HG03025 (cell line): ENCODE results near the gene CFAP74.

Experiments
- ATAC-seq: cut with Tn5 transposase; IDR thresholded peaks from one replicate; pipeline ENCODE4 v1.9.1; 2021; ENCODE audit warnings: mild to moderate bottlenecking, moderate library complexity; ENCODE audit not compliant: unreplicated experiment, low FRiP score

The CFAP74 gene

DNA sequence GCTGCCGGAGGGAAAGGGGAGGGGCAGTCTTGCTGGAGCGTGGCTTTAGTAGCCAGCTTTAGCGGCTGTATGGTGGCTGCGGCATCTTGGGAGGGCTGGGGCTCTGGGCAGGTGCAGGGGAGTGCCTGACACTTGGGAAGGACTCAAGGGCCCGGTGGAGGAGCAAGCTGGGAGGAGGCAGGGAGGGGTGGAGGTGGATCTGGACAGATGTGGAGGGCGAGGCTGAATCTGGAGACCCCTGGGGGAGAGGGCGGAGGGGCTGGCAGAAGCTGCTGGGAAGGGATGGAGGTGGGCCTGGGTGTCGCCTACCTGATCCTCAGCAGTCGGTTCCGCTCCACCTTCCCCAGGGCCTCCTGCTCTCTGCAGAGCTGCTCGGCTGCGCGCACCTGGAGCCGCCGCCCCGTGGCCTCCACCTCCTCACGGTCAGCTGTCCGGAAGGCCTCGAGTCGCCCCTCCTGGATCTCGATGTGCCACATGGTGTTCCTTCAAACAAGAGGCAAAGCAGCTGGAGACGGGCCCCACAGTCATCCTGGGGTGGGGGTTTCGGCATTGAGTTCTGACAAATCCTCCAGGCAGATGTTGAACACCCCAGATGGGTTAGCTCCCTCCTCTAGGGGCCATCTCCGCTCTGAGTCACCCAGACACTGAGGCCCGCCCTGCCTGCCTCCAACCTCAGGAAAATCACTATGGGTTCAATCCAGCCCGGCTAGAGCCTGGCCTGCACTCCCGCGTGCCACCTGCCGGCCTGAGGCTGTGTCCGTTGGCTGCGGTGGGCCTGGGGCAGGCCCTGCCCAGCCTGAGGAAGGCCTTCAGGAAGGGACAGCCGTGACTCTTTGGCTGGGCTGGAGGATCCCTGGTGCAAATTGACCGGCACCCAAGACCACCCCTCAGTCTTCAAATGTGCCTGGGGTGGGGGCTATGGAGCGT, 29.6 kb downstream of the CFAP74 start:
- no peak for ATAC-seq

DNA sequence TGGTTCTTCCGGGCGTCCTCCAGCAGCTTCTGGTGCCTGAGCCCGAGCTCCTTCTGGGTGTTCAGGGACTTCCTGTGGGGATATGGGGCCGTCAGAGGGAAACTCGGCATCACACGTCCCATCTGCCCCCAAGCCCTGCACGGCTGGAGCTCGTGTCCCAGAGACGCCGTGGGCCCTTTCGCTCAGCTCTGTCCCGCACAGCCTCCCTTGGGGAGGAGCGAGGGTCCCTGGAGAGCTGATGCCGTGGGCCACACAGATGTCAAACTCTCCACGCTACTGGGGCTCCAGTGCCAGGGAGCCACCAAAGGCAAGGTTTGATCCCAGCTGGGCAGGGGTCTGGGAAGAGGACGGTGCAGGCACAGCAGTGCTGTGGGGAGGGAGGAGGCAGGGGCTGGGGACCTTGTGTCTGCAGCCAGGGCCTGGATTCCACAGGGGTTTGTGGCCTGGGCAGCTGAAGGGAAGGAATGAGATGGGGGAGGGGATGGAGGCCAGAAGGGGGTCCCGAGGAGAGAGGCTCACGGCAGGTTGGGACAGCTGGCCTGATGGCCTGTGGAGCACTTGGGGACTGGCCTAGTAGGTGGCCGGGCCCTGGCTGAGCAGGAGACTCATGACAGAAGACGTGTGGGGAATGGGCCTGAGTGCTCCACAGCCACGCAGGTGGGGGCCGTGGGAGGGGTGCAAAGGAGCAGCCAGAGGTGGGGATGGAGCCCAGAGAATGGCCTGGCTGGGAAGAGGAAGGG, 30.4 kb downstream of the CFAP74 start:
- no peak for ATAC-seq

DNA sequence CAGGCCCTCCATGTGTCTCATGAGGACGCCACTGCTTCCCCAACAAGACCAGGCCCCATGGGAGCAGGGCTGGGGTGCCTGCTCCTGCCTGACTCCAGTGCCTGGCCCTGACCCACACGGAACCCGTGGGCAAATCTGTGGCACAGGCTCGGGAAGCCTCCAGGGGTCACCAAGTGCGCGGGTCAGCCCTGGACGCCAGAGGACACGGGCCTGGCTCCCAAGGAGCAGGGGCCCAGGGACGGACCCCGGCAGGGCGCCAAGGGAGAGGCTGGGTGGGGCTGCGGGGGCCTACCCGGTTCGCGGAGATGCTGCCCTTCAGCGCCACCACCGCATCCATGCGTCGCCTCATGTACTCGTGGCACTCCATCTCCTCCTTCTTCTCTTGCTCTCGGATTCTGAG, 31.9 kb downstream of the CFAP74 start:
- ATAC-seq = no peak

DNA sequence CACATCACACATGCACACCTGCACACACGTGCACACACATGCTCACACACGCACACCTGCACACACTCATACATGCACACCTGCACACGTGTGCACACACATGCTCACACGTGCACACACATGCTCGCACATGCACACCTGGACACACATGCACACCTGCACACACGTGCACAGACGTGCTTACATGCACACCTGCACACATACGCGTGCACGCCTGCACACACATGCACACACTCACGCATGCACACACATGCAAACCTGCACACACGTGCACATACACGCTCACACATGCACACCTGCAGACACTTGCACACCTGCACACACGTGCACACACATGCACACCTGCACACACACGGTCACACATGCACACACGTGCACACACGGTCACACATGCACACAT, 32.6 kb downstream of the CFAP74 start:
- ATAC-seq = no peak

DNA sequence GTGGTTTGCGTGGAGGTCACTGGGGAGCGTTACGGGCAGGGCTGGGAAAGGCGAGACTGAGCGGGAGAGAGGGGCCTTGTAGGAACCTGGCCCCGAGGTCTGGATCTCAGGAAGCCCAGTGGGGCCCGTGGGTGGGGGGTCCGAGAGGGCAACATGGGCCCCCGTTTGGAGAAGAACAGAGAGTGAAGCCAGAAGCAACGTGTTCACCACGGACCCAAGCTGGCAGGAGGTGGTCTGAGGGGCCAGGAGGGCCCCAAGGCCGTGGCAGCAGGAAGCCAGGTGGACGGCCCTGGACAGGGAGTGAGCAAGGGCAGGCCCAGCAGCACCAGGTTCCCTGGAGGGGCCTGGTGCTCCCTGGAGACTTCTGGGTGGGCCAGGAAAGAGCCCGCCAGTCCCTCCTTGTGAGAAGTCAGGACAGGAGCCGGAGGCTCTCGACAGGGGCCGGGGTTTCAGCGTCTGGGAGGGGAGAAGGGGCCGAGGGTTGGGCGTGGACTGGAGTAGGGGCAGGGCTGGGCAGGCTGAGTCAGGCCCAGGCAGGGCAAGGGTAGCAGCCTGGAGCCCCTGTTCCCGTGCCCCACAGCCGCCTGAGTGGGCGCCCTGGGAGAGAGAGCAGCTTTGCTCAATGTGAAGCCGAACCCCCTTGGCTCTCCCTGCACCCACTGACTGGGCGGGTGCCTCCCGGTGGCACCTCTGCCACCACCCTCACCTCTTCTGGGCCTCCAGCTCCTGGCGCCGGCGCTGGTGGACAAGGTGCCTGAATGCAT, 33.5 kb downstream of the CFAP74 start:
- ATAC-seq = no peak

DNA sequence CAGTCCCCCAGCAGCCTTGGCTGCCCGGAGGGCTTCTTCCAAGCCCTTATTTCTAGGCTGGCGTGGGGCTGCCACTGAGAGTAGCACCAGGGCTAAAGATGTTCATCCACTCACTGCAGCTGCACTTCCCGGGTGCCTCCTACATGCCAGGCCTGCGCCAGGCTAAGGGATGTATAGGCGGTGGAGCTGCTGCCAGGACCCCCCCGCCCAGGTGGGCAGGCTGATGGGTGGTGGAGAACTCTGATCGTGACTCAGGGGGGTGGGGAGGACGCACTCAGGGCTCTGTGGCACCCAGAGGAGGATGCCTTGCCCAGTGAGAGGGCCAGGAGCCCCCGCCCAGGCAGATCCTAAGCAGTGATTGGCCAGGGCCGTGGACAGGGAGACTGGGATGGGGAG, 34.1 kb downstream of the CFAP74 start:
- ATAC-seq = no peak

DNA sequence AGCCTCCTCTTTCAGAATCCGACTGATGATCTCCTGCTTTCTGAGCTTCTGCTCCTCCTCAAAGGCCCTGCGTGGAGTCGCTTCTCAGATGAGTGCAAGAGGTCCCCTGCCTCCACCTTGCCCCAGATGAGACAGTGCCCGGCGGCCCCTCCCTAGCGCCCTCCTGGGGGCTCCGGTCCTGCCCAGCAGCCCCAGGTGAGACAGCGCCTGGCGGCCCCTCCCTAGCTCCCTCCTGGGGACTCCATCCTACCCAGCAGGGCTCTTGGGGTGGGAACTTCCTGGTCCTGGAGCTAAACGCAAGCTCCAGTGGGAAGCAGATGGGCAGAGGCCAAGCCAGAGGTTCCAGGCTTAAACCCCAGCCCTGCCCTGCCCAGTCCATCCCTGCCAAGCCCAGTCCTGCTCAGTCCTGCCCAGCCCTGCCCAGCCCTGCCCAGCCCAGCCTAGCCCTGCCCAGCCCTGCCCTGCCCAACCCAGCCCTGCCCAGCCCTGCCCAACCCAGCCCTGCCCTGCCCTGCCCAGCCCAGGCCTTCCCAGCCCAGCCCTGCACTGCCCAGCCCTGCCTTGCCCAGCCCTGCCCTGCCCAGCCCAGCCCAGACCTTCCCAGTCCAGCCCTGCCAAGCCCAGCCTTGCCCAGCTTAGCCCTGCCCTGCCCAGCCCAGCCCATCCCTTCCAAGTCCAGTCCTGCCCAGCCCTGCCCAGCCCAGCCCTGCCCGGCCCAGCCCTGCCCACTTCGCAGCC, 34.6 kb downstream of the CFAP74 start:
- no peak for ATAC-seq

DNA sequence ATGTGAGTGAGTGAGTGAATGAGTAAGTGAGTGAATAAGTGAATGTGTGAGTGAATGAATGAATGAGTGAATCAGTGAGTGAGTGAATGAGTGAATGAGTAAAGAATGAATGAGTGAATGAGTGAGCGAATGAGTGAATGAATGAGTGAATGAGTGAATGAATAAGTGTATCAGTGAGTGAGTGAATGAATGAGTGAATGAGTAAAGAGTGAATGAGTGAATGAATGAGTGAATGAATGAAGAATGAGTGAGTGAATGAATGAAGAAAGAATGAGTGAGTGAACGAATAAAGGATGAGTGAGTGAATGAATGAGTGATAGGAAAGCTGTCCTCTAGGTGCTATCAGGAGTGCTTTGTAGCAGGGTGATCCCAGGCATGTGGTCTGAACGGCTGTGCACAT, 35.7 kb downstream of the CFAP74 start:
- ATAC-seq = no peak

DNA sequence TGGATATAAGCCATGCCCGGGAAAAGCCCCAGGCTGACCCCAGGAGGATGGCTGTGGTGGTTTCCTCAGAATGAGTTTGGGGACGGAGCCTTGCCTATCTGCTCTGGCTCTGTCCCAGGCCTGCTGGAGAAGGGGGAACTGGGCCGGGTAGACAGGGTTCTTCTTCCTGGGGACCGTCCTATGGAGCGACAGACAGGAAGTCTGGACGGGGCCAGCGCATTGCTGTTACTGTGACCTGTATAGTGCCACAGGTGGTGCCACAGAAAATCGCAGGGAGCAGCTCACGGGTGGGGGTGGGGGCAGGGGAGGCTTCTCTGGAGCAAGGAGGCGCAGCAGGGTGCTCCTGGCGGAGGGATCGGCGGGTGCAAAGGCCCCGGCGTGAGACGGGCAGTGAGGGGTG, 36.4 kb downstream of the CFAP74 start:
- ATAC-seq = no peak

DNA sequence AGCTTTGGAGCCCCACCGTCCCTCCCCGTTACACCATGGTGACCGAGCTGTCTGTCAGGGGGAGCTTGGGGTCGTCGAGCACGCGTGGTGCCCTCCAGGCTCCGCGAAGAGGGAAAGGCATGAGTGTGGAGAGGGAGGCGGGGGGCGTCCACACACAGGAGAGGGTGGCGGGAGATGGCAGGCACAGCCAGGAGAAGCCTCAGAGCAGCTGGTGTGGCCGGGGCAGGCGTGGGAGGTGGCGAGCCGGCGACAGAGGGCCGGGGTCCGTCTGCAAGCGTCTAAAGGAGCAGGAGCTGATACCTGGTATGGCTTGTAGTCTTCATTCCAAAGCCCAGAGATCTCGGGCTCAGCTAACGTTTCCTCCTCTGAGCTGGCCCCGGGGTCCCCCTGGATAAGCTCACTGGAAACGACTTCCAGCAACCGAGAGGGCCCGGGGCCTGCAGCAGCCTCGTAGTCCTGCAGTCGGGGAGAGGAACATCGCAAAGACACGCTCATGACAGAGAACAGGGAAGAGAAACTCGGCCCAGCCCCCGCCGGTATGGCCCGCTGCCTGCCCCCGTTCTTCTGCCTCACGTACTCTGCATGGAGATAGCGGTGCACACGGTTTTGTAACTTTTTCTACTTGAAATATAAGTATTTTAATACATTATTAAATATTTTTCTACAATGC, 37.4 kb downstream of the CFAP74 start:
- no peak for ATAC-seq

DNA sequence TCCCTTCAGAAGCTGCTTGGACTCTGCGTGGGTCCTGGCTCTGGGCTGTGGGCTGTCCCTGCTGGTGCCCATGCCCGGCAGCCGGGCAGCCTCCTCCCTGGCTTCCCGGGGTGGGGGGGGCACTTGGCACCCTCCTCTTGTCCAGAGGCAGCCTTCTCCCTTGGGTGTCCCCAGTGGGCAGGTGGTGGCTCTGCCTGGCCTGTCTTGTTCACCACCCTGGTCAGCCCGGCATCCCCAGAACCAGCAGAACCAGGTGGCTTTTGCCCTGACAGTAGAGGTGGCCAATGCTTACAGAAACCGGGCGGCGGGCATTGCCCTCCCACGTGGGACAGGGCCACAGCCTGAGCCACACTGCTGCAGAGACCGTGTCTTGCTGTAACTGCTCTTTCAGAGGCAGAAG, 38.0 kb downstream of the CFAP74 start:
- ATAC-seq = no peak

DNA sequence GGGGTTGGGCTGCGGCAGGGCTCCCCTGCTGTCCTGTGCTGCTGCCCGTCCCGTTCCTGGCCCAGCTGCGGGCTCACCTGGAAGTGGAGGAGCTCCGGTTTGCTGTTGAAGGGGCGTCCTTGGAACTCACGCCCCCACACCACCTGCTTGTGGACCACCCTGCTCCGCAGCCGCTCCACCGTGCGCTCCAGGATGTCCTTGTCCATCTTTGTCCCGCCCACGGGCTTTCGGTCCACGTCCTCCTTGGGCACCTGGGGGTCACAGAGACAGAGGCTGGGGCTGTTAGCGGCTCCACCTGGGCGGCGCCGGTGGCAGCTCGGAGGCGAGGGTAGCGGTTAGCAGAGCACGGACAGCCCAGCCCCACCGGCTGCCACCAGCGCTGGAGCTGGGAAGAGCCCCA, 38.8 kb downstream of the CFAP74 start:
- ATAC-seq = no peak

DNA sequence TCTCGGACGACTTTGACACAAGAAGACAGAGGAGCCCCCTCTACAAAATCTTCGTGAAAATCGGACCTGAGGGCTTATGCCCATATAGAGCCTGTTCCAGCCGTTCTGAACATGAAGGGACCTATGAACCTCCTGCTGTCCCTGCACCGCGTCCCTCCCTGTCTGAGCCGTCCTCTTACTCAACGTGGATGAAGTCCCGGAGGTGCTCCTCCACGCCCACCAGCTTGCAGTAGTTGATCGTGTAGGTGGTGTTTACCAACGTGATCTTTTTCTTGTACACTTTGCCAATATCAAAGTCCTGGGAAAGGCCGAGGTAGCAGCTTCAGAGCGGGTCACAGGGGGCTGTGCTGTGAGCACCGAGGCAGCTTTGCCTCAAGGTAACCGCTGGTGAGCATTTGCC, 40.0 kb downstream of the CFAP74 start:
- no peak for ATAC-seq

DNA sequence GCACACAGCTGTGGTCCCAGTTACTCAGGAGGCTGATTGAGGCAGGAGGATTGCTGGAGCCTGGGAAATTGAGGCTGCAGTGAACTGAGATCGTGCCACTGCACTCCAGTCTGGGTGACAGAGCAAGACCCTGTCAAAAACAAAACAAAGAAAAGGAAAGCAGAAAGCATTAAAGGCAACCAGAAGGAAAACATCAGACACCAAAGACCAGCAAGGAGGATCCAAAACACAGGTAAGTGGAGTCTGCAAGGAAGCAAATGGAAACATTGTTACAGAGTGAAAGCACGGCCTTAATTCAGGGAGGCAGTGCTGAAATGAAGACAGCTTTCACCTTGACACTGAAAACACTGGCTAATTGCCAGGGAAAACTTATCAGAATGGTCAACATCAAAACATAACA, 40.8 kb downstream of the CFAP74 start:
- ATAC-seq = no peak

DNA sequence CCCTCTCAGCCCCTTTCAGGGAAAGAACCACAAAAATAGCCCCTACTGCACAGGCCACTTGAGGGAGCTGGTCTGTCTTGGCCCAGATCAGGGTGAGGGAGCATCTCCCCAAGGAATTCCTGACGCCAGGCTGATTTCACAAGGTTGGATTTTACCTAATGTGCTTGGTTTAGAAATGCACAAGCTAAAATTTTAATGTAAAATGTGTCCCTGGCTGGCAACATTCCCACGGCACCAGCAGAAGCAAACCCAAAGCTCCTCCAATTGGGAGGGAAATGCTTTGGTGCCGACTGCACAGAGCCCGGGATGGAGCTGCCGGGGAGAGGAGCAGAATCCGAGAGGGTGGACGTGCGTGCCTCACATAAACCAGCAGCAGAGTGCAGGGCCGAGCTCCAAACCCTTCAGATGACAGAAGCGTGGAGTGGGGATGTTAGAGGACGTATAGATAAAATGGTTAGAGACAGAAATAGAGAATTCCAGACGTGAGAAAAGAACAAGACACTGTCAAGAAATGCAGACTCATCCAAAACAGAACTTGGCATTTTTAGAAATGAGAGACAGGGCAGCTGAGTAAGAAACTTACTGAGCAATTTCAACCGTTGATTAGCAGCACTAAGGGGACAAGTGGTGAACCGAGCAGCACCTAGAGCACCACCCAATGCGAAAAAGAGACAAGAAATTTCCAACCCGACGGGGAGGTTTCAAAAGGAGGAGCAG, 42.9 kb downstream of the CFAP74 start:
- ATAC-seq = no peak

DNA sequence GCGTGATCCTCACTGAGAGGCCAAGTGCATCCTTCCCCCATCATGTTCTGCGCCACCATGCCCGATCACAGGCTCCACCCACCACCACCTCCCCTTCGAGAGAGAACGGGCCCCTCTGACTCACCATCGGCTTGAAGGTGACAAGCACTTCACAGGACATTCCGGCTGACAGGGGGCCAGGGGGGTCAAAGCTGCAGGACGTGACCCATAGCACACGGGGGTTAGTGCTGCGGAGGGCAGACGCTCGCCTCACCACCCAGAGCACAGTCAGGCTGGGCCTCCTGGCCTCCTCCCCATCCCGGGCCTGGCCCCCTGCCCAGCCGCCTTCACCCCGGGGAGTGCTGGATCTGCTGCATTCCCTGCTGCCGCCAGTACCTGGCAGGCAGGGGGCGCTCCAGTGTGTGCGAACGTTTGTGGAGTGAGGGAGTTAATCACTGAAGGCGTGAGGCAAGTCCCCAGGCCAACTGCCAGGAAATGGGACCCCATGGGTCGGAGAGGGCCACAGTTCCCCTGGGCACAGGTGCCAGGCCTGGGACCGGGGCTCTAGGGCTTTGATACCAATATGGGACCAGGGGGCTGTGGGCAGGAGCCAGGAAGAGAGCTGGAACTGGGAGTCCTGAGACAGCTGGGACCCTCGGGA, 43.6 kb downstream of the CFAP74 start:
- no peak for ATAC-seq

DNA sequence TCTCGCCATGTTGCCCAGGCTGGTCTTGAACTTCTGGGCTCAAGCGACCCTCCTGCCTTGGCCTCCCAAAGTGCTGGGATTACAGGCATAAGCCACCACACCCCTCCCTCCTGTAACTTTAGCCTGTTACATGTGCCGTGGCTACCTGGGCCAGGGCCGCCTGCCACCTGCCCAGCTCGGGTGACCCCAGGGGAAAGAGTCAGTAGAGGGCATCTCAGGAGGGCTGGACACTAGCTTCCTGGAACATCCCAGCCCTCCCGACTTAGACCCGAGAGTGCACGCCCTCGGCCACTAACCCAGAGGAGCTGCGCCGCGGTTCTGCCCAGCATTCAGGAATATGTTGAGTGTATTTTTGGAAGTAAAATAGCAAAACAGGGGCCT, 44.1 kb downstream of the CFAP74 start:
- no peak for ATAC-seq

DNA sequence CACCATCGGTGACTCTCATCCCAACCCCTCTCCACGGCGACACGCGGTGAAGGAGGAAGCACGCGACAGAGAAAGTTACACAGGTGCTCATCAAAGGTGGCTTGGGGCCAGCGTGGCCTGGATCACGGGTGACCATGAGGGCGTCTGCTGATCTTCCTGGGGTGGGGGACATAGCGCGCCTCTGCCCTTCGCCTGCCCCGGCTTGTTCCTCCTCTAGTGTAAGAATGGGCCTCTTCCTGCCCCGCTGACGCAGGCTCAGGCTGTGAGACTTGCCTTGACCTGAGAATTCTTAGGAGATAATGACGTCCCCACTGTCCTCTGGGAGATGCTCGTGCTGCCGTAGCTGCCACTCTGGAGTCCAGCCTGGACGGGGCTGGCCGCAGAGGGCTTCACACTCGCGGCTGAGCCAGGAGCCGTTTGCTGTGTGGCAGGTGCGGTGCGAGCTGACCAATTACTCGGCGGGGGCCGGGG, 45.5 kb downstream of the CFAP74 start:
- no peak for ATAC-seq

DNA sequence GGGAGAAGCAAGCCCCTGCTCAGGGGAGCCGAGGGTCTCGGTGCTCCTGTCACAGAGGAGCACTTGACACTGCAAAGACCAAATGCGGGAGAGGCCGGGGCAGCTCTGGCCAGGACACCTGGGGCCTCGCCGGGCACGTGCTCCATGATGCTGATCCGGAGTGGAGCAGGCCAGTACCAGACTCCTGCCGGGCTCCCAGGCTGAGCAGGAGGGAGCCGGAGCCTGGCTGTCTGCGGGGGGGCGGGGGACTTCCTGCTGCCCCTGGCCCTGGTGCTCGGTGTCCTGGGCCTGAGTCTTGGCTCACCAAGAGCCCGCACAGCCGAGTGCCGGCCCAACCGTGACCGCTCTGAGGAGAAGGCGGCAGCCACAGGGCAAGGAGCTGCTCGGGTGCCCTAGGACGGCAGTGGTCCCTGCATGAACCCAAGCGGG, 46.0 kb downstream of the CFAP74 start:
- no peak for ATAC-seq
